K562 (cell line): ENCODE results near the gene MYH7B. TPM values are rescaled to one million over a fixed set of nuclear protein-coding genes. Genes with fewer than 3 reads are reported as not detected.
A peak's percentile ranks its signal among the peaks of the same experiment; 100 is the strongest.

Experiments
- ATAC-seq: fragments of 200-7000 bp; cut with Tn5 transposase; 3 replicates; pipeline ENCODE4 v1.9.1; 2020; ENCODE audit warnings: moderate library complexity
- BruUV-seq: library from RNA; stranded (reverse); fragments of 400-500 nt; replicated peaks from 2 replicates; lab custom pipeline; 2021; lab: Mats Ljungman, UMichigan
- CTCF ChIA-PET: fragments of 300-600 bp; formaldehyde crosslinking; extraction: SDS; loops from one replicate; lab custom pipeline; 2021; ENCODE audit warnings: low intra/inter-chr PET ratio; lab: Yijun Ruan, JAX
- POLR2A ChIA-PET: fragments of 300-600, 350-650 bp; sonication (Branson Sonifier 250); formaldehyde crosslinking; extraction: SDS; loops from one replicate; lab custom pipeline; 2021; ENCODE audit warnings: antibody characterized with exemption, inconsistent platforms; lab: Yijun Ruan, JAX
- DNase-seq, 4 experiments: peaks; one replicate each; pipeline versions ENCODE4 v3.0.0 to v3.0.0-alpha.2; 2011 to 2018; ENCODE audit warnings: low spot score in 3 of 4, mixed read lengths in 3 of 4; ENCODE audit errors: extremely low read depth in 1 of 4
- FAIRE-seq: peaks from 2 replicates; lab custom pipeline; 2011; peaks lifted over from hg19 to GRCh38; lab: Jason Lieb, UNC
- H2AFZ ChIP-seq: 2 replicates; pipeline ENCODE4 v1.6.0; 2011; ENCODE audit warnings: low read depth, low read length, control low read depth, inconsistent platforms
- H3K27ac ChIP-seq: fragments of 200-600 bp; 3 replicates; pipeline ENCODE4 v1.8.0; 2011; ENCODE audit warnings: low read depth, mild to moderate bottlenecking, control low read depth, inconsistent platforms, low read length, moderate library complexity, mixed read lengths; ENCODE audit errors: extremely low read depth
- H3K27me3 ChIP-seq, 2 experiments: fragments of 300-600 bp in 1 of 2; 2 replicates in 1 of 2; 3 replicates in 1 of 2; pipeline versions ENCODE4 v1.6.0 to v1.8.0; 2011; ENCODE audit warnings: inconsistent platforms in 2 of 2, low read length in 2 of 2, mild to moderate bottlenecking in 1 of 2, mixed read lengths in 1 of 2, moderate library complexity in 1 of 2; ENCODE audit not compliant: control insufficient read depth in 2 of 2, insufficient read depth in 2 of 2
- H3K36me3 ChIP-seq: fragments of 300-600 bp; 3 replicates; pipeline ENCODE4 v1.8.0; 2011; ENCODE audit warnings: mild to moderate bottlenecking, low read length, inconsistent platforms; ENCODE audit not compliant: control insufficient read depth, insufficient read depth
- H3K4me1 ChIP-seq, 2 experiments: fragments of 200-600 bp in 1 of 2; replicated peaks in 1 of 2; 2 replicates in 1 of 2; 3 replicates in 1 of 2; pipeline versions ENCODE4 v1.5.1 to v1.8.0; 2011; ENCODE audit warnings: inconsistent platforms in 2 of 2, low read length in 2 of 2, mild to moderate bottlenecking in 1 of 2, mixed read lengths in 1 of 2, moderate library complexity in 1 of 2; ENCODE audit not compliant: control insufficient read depth in 2 of 2, insufficient read depth in 2 of 2
- H3K4me2 ChIP-seq: 2 replicates; pipeline ENCODE4 v1.6.1; 2011; ENCODE audit warnings: low read length, control low read depth, inconsistent platforms, mixed read lengths; ENCODE audit not compliant: insufficient read depth
- H3K4me3 ChIP-seq: fragments of 200-600 bp; sonication (generic), shearing (Covaris generic); 2 replicates; pipeline ENCODE4 v1.5.1; 2016; ENCODE audit warnings: control low read depth, inconsistent platforms
- H3K79me2 ChIP-seq: fragments of 200-600 bp; 3 replicates; pipeline ENCODE4 v1.8.0; 2011; ENCODE audit warnings: low read length, inconsistent platforms; ENCODE audit not compliant: control insufficient read depth, insufficient read depth
- H3K9ac ChIP-seq, 2 experiments: 2 replicates each; pipeline versions ENCODE4 v1.6.0 to v1.6.1; 2011; ENCODE audit warnings: low read depth in 2 of 2, low read length in 2 of 2, control low read depth in 1 of 2, inconsistent platforms in 1 of 2, mild to moderate bottlenecking in 1 of 2, mixed read lengths in 1 of 2; ENCODE audit not compliant: insufficient read depth in 1 of 2
- H3K9me1 ChIP-seq: one replicate; pipeline ENCODE4 v1.6.0; 2011; ENCODE audit warnings: inconsistent platforms, mild to moderate bottlenecking, low read length, moderate library complexity; ENCODE audit not compliant: control insufficient read depth, insufficient read depth
- H3K9me3 ChIP-seq: replicated peaks from 2 replicates; pipeline ENCODE4 v1.5.1; 2011; ENCODE audit warnings: low read depth, low read length, inconsistent platforms; ENCODE audit not compliant: control insufficient read depth, insufficient read depth
- H4K20me1 ChIP-seq: replicated peaks from 2 replicates; pipeline ENCODE4 v1.6.1; 2011; ENCODE audit warnings: low read length, inconsistent platforms, mixed read lengths; ENCODE audit not compliant: control insufficient read depth, insufficient read depth
- CC2D1A ChIP-seq: fragments of 450-650 bp; IDR thresholded peaks from 2 replicates; pipeline ENCODE4 v1.6.1; 2017; ENCODE audit warnings: mild to moderate bottlenecking
- GTF3C2 ChIP-seq: IDR thresholded peaks from 3 replicates; pipeline ENCODE4 v1.6.1; 2011; ENCODE audit warnings: borderline replicate concordance, mild to moderate bottlenecking, moderate library complexity; ENCODE audit not compliant: insufficient read length; ENCODE audit errors: extremely low read depth
- HNRNPLL ChIP-seq: fragments of 200-400 bp; formaldehyde crosslinking; IDR thresholded peaks from 2 replicates; pipeline ENCODE4 v1.6.1; 2017; ENCODE audit warnings: low read length, low read depth, mild to moderate bottlenecking; ENCODE audit not compliant: poor library complexity, severe bottlenecking
- RBM22 ChIP-seq: fragments of 200-400 bp; formaldehyde crosslinking; IDR thresholded peaks from 2 replicates; pipeline ENCODE4 v1.6.1; 2018; ENCODE audit warnings: low read length, low read depth; ENCODE audit not compliant: poor library complexity, severe bottlenecking
- ZFP36 ChIP-seq: fragments of 150-350 bp; IDR thresholded peaks from 2 replicates; pipeline ENCODE4 v1.6.1; 2018; ENCODE audit warnings: low read length, low read depth; ENCODE audit not compliant: partially characterized antibody
- WGBS: fragments of 100-300 bp; shearing (Covaris generic); methylation state at CpG from one replicate; pipeline ENCODE4 v1.1.6; 2016; ENCODE audit warnings: low coverage, mixed read lengths; ENCODE audit not compliant: insufficient coverage; ENCODE audit errors: missing lambda C conversion rate; 5-methylcytosine and 5-hydroxymethylcytosine counted together
- in situ Hi-C: fragments of 300-500 bp; cut with MboI; formaldehyde crosslinking; loops from 4 replicates; pipeline ENCODE4 v1.15.0; 2018; ENCODE audit warnings: inconsistent platforms, mixed read lengths
- intact Hi-C: fragments of 100-400 bp; cut with micrococcal nuclease; formaldehyde crosslinking; loops from 2 replicates; pipeline ENCODE4 v1.14.2; 2022
- polyA plus RNA-seq, 8 experiments: library from polyadenylated mRNA; depleted of rRNA in 4 of 8; stranded (reverse) in 5 of 8; unstranded in 3 of 8; fragments of >200 nt; fragmentation: Nextera tagmentation in 2 of 8; fragmentation: Illumina TruSeq in 1 of 8; extraction: Ambion mirVana in 2 of 8; extraction: Trizol in 1 of 8; gene quantifications; 2 replicates each; pipeline versions ENCODE4 v1.2.1 to v1.2.3, GENCODE V29; 2011 to 2014; ENCODE audit warnings: inconsistent platforms in 1 of 8, missing spikeins in 1 of 8
- total RNA-seq, 7 experiments: library from RNA; depleted of rRNA in 6 of 7; stranded (reverse); fragments of >200 nt in 6 of 7; fragmentation: Illumina TruSeq in 2 of 7; extraction: Trizol in 2 of 7; gene quantifications; 2 replicates each; pipeline versions ENCODE4 v1.2.1 to v1.2.3, GENCODE V29; 2011 to 2021; ENCODE audit warnings: low replicate concordance in 1 of 7

Gene MYH7B
- total and polyA plus RNA-seq, 9 of the 15 experiments (the other 6 are each of a cell fraction or from before 2014, with no cell fraction given) = 0.07 to 0.34 (median 0.13) TPM; not detected in 3

GRCh38 chr20:34983995-34984735, 28.5 kb downstream of the MYH7B start:
- intact Hi-C loops (no loop called here), in situ Hi-C loops (no loop called here)
- WGBS = 32% methylated on average over 13 of the region's 14 CpGs
- Histone ChIP-seq H3K79me2 (no peaks in the 10 kb centered on the region), H4K20me1 (no peaks in the 10 kb centered on the region), H3K4me2 (no peak overlapping the region), H3K9me3 (no peaks in the 10 kb centered on the region), H3K27ac (no peak overlapping the region), H3K4me1 (peaks cover 10 to 52% of the 10 kb centered on the region in 2 experiments; a peak in 4 of 5 replicates), H3K27me3 (no peaks in the 10 kb centered on the region), H2AFZ (no peak overlapping the region), H3K4me3 (no peak overlapping the region), H3K9me1 (no peaks in the 10 kb centered on the region), H3K36me3 (no peaks in the 10 kb centered on the region), H3K9ac (peak overlapping the region in 1 of 2 experiments; percentile 52; a peak in 2 of 4 replicates)
- ChIA-PET CTCF (no interaction called here), POLR2A (interaction anchor here (0.8 kb wide), 1 partner anchor 14 kb away, joined by 4 read pairs; no protein-coding TSS in a partner anchor)
- no peak for TF ChIP-seq CC2D1A
- TF ChIP-seq ZFP36 = peak; percentile 74
- TF ChIP-seq HNRNPLL = peak; percentile 13
- FAIRE-seq (no peak), ATAC-seq (no peak), DNase-seq (no peak)
- no TSS peak for BruUV-seq

GRCh38 chr20:34984756-34985261, 29.1 kb downstream of the MYH7B start:
- ATAC-seq = no peak
- Histone ChIP-seq H2AFZ (no peak overlapping the region), H3K36me3 (no peaks in the 10 kb centered on the region), H3K4me3 (no peak overlapping the region), H3K9me1 (no peaks in the 10 kb centered on the region), H3K79me2 (no peaks in the 10 kb centered on the region), H3K4me1 (peaks cover 10 to 48% of the 10 kb centered on the region in 2 experiments; a peak in 4 of 5 replicates), H3K9me3 (no peaks in the 10 kb centered on the region), H3K4me2 (no peak overlapping the region), H3K27me3 (no peaks in the 10 kb centered on the region), H3K27ac (no peak overlapping the region), H3K9ac (peak overlapping the region in 1 of 2 experiments; percentile 52; a peak in 2 of 4 replicates), H4K20me1 (no peaks in the 10 kb centered on the region)
- intact Hi-C loops = no loop called here
- ChIA-PET CTCF (no interaction called here), POLR2A (no interaction called here)
- 59% methylated on average over 16 of the region's 18 CpGs for WGBS
- FAIRE-seq = no peak
- TF ChIP-seq RBM22 (peak; percentile 22), GTF3C2 (no peak)
- no peak for DNase-seq
- in situ Hi-C loops = no loop called here
- no TSS peak for BruUV-seq
